Middle frontal gyrus (tissue), 1 donor: ENCODE measurements around the gene TFB1M.
A peak's percentile ranks its signal among the peaks of the same experiment; 100 is the strongest.
"Not testable (repeated sequence)": the region's sequence is repeated elsewhere in the genome, so short reads cannot be mapped to it uniquely, and the experiment has no call there.

ENCODE experiments used
- DNase-seq: peaks from one replicate; pipeline ENCODE4 v3.0.0-alpha.2; 2015; ENCODE audit warnings: low spot score; ENCODE audit errors: extremely low spot score

The TFB1M gene

DNA sequence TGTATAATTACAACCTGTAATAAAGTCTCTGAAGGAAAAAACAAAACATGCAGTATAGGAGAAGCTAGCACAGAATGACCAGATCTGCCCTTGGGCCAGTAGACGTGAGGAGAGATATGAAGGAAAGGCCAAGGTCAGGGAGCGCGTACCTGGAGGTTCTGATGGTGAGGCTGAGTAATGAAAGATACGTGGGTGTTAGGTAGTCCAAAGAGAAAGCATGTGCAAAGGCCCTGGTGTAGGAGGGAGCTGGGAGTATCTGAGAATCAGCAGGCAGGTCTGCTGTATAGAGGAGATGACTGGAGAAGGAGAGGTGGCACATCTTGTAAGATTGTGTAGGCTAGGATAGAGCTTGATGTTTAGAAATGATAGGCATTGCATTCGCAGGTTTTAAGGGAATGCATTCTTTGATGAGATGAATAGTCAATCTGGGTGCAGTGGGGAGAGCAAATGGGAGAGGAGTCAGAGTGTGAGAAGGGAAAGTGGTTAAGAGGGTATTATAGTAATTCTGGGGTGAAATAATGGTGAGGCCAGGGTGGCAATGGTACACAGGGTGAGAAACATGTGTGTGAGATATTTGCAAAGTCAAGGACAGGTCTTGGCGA is 15.9 kb upstream of the TFB1M start:
- no peak for DNase-seq

DNA sequence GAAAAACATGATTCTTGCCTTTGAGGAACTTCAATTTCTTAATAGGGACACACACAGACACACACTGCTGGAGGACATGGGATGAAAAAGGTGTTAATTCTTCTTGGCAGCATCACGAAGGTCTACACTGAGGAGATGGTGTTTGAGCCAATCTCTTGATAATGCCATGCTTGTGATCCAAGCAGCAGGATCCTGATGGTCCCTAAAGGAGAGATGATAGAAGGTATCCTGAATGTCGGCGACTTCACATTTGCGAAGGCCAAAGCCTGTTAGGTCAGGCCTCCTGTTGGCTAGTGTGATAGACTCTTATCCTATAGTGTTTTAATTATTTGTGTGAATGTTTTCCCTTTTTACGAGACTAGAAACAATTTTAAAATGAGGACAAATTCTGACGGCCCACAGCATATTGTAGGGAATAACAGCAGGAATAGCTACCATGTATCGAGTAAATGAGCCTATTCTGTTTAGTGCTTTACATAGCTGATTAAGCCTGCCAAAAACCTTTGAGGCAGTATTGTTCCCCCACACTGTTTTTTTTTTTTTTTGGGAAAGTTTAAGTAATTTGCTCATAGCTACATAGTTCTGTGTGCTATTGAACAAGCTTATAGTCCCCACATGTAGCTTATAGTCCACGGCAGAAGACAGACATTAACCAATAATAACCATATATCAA is 15.3 kb upstream of the TFB1M start:
- no peak for DNase-seq

DNA sequence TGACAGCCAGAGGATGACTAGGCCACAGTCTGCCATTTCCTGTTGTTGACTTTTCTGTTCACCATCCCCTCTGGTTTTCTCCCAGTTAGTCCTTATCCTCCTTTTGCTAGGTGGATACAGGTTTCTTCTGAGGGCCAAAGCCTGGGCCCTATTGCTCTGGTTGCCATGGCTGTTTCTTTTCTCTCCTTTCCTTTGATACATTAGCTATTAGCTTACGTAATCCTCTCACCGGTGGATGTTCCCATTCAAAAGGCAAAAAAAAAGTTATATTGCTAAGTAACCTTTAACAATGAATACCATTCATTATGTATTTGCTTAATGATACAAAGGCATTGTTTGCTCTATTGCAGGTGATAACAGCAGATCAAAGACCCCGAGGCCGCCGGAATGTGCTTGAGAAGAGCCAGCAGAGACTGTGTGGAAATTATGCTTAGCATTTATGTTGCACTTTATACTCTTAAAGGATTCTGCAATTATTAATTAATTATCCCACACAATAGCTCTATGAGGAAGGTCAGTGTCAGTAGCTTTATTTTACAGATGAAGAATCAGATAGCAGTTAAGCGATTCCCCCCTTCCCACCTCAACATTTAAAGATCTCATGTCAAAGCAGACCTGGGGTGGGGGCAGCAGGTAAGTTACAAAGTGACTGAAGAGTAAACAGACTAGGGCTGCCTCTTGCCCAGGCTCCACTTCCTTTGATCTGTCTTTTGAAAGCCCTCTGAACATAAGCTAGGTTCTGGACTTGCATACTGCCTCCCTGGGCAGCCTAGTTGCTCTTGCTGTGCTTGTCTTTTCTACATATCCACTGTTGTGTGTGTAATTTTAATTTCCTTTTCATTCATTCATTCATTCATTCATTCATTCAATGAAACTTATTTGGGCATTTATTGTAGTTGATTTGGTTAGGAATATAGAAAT is 14.5 kb upstream of the TFB1M start:
- no peak for DNase-seq

DNA sequence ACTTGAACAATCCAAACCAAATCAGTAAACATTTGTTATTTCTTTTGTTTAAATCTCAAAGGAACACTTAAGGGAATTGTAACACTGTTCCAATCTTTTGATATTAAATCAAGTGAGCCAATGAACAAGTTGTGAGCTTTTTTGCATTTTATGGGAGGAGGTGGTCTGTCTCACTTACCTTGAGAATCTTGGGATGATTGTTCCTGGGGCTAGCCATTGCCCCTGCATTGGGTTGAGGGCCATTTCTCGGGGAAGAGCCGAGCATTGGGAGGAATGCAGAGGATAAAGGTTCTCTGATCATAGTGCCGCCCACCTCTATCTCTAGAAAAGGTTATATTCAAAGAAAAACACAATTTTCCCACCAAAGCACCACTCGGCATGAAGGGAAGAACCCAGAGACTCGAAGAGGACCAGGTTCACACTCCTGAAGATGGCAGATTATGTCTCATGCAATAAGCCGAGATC is 13.8 kb upstream of the TFB1M start:
- DNase-seq, result no peak

DNA sequence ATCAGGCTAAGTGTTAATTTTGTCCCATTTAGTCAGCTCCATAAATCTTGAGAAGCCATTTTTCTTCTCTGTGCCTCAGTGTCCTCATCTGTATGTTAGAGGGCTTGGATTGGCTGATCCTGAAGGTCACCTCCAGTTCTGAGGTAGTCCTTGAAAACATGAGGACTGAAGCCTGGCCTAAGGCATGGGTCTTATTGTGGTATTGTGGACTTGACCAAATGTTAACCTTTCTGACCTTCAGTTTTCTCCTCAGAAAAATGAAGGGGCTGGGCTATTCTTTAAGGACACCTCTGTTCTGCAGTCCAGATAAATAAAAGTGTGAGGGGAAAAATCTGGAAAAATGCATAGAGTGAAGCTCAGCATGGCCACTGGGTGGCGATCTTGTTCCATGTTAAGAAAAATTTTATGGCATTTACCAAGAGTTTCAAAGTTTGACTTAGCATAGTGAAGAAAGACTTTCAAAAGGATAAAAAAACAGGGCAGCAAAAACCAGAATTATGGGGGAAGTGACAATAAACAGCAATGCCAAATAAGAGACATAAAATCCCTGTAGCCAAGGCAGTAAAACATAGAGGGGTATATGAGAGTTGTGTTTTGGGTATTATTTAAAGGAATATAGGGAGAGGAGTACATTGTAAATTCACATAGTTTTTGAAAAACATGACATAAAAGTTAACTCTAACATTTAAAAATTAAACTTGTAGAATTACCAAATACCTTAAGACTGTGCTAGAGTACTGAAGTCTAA is 13.2 kb upstream of the TFB1M start:
- peak; percentile 65 for DNase-seq

DNA sequence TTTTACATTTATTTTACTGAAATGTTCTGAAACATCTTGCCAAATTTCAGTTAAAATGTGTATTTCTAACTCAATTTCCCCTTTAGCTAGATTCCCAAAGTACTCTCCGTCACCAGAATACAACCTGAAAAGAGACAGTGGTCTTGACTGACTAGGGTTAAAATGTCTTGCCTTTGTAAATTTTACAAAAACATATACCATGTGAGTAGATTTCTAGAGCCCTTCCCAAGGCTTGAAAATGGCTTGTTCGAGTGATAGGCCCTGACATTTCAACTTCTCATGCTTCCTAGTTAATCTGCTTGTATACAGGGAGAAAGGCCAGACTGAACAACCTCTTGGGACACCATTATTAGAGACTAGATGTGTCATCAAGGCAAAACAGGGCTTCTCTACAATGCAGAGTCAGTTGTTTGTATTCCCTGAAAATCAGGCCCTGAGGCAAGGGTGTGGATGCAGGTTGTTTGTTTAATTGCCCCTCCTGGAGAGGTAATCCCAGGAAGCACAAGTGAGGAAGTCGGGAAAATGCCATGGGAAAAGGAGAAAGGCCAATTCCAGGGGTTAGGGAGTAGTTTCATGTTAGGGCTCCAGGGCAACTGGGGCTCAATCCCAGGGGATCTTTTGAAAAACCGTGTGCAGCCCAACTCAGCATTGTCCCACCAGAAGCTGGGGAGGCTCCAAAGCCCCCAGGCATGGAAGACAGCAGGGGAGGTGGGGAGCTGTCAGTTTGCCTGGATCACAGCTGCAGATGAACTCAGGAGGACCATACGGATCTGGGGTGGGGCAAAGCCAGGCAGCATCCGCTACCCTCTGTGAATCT is 11.6 kb upstream of the TFB1M start:
- no peak for DNase-seq

DNA sequence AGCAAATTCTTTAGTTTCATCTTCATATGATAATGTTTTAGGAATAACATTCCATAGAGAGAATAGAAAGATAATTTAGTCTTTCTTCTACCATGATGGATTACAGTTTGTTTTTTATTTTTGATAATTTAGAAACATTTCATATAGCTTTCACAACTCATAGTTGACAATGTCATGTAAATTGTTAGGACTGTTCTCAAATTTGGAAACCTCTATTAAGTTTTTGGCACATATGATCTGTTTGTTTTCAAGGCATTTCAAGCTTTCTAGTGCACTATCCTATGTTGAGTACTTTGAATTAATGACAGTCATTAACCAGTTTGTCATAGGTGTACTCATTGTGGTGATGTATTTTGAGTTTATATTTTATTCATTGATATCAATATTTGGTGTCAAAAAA is 10.7 kb upstream of the TFB1M start:
- no peak for DNase-seq

DNA sequence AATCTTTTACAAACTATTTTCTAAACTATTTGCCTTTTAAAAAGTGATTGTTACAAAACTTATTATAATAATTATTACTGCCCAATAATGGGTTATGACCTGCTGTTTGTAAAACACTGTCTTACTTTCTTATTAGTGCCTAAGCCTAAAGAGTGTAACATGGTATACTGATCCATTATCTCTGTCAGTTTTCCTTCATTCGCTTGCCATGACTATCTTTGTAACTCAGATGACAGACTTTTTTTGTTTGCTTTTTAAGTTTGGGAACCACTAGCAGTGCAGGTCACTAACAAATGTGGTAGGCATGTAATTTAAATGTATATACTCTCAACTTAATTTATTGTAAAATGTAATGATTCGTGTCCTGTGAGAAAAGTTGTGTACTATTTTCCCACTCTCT is 9.9 kb upstream of the TFB1M start:
- DNase-seq, result no peak

DNA sequence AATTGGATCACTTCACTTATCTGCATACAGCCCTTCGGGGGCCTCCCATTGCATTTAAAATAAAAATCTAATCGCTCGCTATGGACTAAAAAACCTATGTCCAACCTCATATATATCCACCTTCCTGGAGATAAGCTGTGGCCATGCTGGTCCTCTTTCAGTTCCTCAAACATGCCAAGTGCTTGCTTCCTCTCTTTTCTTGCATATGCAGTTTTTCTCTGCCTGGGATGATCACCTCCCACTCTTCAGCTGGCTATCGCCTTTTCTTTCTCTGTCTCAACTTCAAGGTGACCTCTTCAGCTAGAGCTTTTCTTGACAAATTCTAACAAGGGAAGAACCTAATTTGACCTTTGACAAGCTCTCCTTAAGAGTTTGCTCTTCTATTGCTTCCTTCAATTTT is 5.6 kb upstream of the TFB1M start:
- no peak for DNase-seq

DNA sequence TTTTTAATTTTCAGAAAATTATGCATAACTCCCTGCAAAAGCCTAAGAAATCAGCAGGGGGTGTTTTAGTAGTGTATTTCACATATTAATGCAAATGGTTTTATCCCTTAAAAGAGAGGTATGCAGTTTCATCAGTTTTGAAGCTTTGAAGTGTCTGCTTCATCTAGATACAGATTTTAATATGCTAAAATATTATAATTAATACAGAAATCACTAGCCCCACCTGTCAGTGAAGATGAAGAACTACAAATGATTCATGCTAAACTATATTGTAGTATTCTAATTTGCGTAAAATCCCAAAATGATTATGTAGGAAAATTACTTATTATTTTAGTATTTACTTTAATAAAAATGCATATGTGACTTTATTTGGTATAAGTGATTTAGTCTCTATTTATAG is 2.9 kb upstream of the TFB1M start:
- DNase-seq, result no peak

DNA sequence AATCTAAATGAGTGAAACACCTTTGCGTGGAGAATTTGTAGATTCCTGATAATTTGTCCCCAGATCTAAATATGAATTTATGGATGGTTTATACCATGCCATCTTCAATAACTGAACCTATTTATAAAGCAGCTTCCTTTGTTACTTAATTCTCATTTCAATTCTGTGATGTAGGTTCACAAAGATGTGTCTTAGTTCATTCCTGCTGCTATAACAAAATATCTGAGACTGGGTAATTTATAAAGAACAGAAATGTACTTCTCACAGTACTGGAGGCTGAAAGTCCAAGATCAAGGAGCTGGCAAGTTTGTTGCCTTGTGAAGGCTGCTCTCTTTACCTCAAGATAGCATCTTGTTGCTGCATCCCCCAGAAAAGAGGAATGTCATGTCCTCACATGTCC is 2.1 kb upstream of the TFB1M start:
- no peak for DNase-seq

DNA sequence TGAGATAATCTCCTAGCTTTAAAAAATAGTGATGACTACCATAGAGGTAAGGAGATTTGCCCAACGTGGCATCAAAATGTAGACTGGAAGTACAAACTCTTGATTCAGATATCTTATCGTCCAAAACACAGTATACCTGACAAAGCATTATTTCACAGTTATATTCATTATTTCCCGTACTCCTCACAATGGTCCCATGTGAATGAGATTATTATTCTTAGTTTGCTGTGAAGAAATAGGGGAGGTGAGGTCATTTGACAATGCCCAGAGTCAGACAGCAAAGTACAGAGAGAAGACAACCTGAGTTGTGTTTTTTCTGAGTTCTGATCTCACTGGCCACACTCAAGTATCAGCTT is 1.2 kb upstream of the TFB1M start:
- DNase-seq, result no peak

DNA sequence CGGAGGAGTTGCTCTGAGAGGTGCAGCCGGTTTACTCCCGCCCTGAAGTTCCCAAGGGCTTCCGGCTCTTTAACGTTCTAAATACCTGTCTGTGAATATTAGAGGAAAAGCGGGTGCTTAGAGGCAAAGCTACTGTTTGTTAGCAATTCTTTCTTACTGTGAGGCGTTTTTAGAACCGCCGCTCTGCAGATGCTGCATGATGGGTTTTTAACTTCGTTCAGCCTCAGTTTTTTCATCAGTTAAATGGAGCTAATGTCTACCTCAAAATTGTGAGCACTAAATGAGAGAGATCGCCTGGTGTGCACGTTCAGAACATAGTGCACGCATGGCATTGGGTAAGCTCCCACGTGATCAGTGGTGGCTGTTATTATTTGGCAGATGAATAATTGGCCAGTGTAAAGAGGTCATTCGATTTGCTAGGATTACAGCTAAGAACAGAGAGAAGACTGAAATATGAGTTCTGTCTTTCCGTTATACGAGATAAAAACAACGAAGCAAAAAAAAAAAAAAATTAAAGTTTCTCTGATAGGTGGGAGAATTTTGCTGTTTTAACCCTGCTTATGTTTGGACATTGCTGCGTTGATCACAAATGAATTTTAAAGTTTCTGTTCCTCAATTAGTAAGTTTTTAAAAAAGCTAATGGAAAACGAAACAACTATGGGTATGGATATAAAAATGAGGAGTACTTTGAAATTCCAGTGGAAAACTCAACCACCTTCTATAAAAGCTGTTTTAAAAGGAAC is 660 bp upstream of the TFB1M start:
- no peak for DNase-seq

DNA sequence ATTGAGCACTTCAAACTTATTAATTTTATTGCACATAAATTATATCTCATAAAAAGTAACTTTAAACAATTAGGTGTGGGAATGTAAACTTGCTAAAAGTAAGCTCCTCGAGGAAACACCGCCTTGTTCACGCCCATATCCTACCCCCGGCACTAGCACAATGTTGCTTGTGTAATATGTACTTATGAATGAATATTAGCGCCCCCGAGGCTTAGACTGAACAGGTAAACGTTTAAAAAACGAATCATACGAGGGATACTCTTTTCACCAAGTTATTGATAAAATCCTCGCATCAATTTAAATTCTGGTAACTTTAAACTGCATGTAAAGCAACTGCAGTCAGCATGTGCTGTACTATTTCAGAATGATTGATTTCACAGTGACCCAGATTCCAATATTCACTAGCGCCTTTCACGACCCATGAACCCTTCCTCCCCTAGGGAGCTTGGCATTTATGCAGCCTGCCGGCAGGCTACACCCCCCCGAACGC is 637 bp downstream of the TFB1M start:
- DNase-seq, result no peak

DNA sequence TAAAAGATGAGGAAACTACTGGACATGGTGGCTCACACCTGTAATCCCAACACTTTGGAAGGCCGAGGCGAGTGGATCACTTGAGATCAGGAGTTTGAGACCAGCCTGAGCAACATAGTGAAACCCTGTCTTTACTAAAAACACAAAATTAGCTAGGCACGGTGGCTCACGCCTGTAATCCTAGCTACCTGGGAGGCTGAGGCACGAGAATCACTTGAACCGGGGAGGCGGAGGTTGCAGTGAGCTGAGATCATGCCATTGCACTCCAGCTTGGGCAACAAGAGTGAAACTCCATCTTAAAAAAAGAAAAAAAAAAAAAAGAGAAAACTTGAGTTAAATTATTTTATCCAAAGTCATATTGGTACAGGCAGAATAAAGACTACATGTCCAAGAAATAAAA is 1.3 kb downstream of the TFB1M start:
- not testable (repeated sequence) for DNase-seq

DNA sequence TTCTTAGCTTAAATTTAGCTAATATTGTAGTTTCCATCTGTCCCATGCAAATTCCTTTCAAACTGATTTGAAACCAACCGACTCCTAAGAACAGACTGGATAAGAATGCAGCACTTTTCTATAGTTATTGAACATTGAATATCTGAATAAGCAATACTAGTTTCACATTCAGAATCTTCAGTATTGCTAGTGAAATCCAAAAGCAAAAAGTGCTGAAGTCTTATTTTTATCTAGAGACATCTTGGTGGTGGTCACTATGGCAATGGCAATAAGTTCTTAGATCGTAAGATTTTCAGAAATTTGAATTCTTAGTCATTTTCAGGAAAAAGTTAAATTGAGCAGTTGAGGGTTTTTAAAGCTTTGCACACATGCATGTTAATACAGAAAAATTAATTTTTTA is 2.7 kb downstream of the TFB1M start:
- no peak for DNase-seq

DNA sequence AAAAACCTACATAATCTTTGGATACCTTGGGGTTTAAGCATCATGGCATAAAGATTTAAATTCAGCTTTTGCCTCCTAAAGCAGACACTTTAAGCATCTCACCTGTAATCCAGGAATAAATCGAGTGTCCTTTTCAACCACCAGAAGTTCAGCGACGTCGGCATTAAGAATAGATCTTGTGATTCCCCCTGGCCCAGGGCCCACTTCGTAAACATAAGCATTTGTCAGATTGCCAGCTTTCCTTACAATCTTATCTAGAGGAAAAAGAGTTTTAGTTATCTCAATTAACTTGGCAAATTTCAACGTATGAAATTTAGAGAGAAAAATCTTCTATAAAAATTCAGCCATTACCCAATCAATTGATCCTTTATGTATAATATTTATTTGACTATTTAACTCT is 3.2 kb downstream of the TFB1M start:
- DNase-seq, result no peak

DNA sequence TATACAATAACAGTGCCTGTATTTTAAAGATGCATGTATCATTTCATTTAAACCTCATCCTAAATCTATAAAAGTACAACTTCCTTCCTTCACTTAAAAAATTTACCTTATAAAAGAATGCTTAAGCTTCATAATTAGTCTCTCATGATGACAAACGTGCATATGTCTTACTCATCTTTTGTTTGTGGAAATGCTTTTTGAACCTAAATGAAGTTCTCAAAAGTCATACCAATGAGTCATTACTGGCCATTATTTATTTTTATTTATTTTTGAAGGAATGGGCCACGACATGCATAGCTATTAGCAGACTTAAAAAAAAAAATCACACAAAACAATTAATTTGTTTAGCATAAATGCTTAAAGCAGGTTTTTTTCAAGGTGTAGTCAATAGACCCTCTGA is 3.7 kb downstream of the TFB1M start:
- DNase-seq, result no peak

DNA sequence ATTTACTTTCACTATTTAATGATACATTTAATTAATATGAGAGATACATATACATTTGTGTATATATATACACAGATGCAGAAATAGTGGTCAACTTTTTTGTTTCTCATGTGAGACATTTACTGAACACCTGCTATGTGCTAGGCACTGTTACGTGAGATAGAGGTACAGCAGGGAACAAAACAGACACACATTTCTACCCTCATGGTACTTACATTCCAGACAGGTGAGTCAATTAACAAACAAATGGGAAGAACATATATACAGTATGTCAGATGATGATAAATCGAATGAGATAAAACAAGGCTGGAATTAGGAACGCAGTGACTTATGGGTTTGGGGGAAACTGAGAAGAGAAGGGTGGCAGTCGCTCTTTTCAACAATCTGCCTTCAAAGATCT is 5.1 kb downstream of the TFB1M start:
- DNase-seq, result no peak

DNA sequence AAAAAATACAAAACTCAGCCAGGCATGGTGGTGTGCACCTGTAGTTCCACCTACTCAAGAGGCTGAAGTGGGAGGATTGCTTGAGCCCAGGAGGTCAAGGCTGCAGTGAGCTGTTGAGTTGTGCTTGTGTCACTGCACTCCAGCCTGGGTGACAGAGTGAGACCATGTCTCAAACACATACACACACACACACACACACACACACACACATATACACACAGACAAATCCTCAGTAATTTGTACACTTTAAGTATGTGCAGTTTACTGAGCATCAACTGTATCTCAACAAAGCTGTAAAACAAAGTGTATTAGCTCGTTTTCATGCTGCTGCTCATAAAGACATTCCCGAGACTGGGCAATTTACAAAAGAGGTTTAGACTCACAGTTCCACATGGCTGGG is 7.3 kb downstream of the TFB1M start:
- no peak for DNase-seq
